BLaER1 (cell line): ENCODE data around the gene CEACAM5.
A peak's percentile ranks its signal among the peaks of the same experiment; 100 is the strongest.

Experiments
- H3K27ac ChIP-seq: shearing (Covaris generic); formaldehyde crosslinking; 2 replicates; pipeline ENCODE4 v1.8.1; 2022
- H3K27me3 ChIP-seq: shearing (Covaris generic); formaldehyde crosslinking; 2 replicates; pipeline ENCODE4 v1.8.1; 2022
- H3K36me3 ChIP-seq: shearing (Covaris generic); formaldehyde crosslinking; 2 replicates; pipeline ENCODE4 v1.8.1; 2022
- H3K4me1 ChIP-seq: shearing (Covaris generic); formaldehyde crosslinking; 2 replicates; pipeline ENCODE4 v1.8.1; 2022
- H3K4me2 ChIP-seq: shearing (Covaris generic); formaldehyde crosslinking; 2 replicates; pipeline ENCODE4 v1.8.1; 2022
- H3K4me3 ChIP-seq: shearing (Covaris generic); formaldehyde crosslinking; 2 replicates; pipeline ENCODE4 v1.8.1; 2022
- H3K9ac ChIP-seq: shearing (Covaris generic); formaldehyde crosslinking; 2 replicates; pipeline ENCODE4 v1.8.1; 2022
- H3K9me3 ChIP-seq: shearing (Covaris generic); formaldehyde crosslinking; 2 replicates; pipeline ENCODE4 v1.8.1; 2022
- H4K20me1 ChIP-seq: shearing (Covaris generic); formaldehyde crosslinking; 2 replicates; pipeline ENCODE4 v1.8.1; 2022
- Cebpa-rat ChIP-seq: shearing (Covaris generic); IDR thresholded peaks from 2 replicates; pipeline ENCODE4 v1.8.1; 2022

The CEACAM5 gene

GRCh38 chr19:41690801-41691065 lies 17.7 kb upstream of the CEACAM5 start:
- no peaks in the 10 kb centered on the region for H3K9me3 ChIP-seq
- H3K9ac ChIP-seq = no peak overlapping the region
- H4K20me1 ChIP-seq = peaks cover 1% of the 10 kb centered on the region; the same call in 1 of the 2 replicates
- H3K27ac ChIP-seq = no peak overlapping the region
- peaks cover 42% of the 10 kb centered on the region for H3K4me1 ChIP-seq
- H3K4me3 ChIP-seq = no peak overlapping the region
- no peaks in the 10 kb centered on the region for H3K36me3 ChIP-seq
- H3K4me2 ChIP-seq = peak overlapping the region; percentile 18
- no peak for TF ChIP-seq Cebpa-rat
- H3K27me3 ChIP-seq = no peaks in the 10 kb centered on the region

GRCh38 chr19:41691268-41691970 lies 17.0 kb upstream of the CEACAM5 start:
- Histone ChIP-seq H3K36me3 (no peaks in the 10 kb centered on the region), H3K27ac (no peak overlapping the region), H3K9me3 (no peaks in the 10 kb centered on the region), H3K4me2 (peak overlapping the region; percentile 18; the same call in 1 of the 2 replicates), H3K27me3 (no peaks in the 10 kb centered on the region), H4K20me1 (peaks cover 6% of the 10 kb centered on the region; the same call in 1 of the 2 replicates), H3K9ac (no peak overlapping the region), H3K4me1 (peaks cover 42% of the 10 kb centered on the region), H3K4me3 (no peak overlapping the region)
- TF ChIP-seq Cebpa-rat = no peak

- Histone ChIP-seq H3K9me3 (no peaks in the 10 kb centered on the region), H3K27me3 (no peaks in the 10 kb centered on the region)
These were observed 14.2 kb upstream of the CEACAM5 start for GRCh38 chr19:41694196-41694595.

GRCh38 chr19:41694831-41695635 lies 13.4 kb upstream of the CEACAM5 start:
- Histone ChIP-seq H3K9me3 (no peaks in the 10 kb centered on the region), H3K36me3 (no peaks in the 10 kb centered on the region), H3K4me3 (no peak overlapping the region), H3K27ac (no peak overlapping the region), H4K20me1 (peaks cover 17% of the 10 kb centered on the region; the same call in 1 of the 2 replicates), H3K4me2 (no peak overlapping the region), H3K4me1 (peaks cover 18% of the 10 kb centered on the region), H3K9ac (no peak overlapping the region), H3K27me3 (no peaks in the 10 kb centered on the region)
- TF ChIP-seq Cebpa-rat = no peak

More at GRCh38 chr19:41694196-41694595, 14.2 kb upstream of the CEACAM5 start:
- Histone ChIP-seq H4K20me1 (peaks cover 17% of the 10 kb centered on the region; the same call in 1 of the 2 replicates), H3K36me3 (no peaks in the 10 kb centered on the region), H3K4me2 (no peak overlapping the region), H3K27ac (no peak overlapping the region), H3K4me1 (peaks cover 26% of the 10 kb centered on the region), H3K4me3 (no peak overlapping the region), H3K9ac (no peak overlapping the region)
- no peak for TF ChIP-seq Cebpa-rat

GRCh38 chr19:41695745-41696144 lies 12.7 kb upstream of the CEACAM5 start:
- H3K36me3 ChIP-seq = no peaks in the 10 kb centered on the region
- H4K20me1 ChIP-seq = peaks cover 17% of the 10 kb centered on the region; the same call in 1 of the 2 replicates
- no peak overlapping the region for H3K27ac ChIP-seq
- H3K9ac ChIP-seq = no peak overlapping the region
- no peaks in the 10 kb centered on the region for H3K27me3 ChIP-seq
- TF ChIP-seq Cebpa-rat = no peak
- no peaks in the 10 kb centered on the region for H3K9me3 ChIP-seq
- no peak overlapping the region for H3K4me3 ChIP-seq
- peaks cover 15% of the 10 kb centered on the region for H3K4me1 ChIP-seq
- H3K4me2 ChIP-seq = no peak overlapping the region

GRCh38 chr19:41696402-41697197 lies 11.8 kb upstream of the CEACAM5 start:
- Histone ChIP-seq H3K4me2 (no peak overlapping the region), H3K4me3 (no peak overlapping the region), H4K20me1 (peaks cover 17% of the 10 kb centered on the region; the same call in 1 of the 2 replicates), H3K9me3 (no peaks in the 10 kb centered on the region), H3K27ac (no peak overlapping the region), H3K36me3 (no peaks in the 10 kb centered on the region), H3K4me1 (0 out of 2 replicates have a peak, but pooled peaks cover 8% of the 10 kb centered on the region), H3K9ac (no peak overlapping the region), H3K27me3 (no peaks in the 10 kb centered on the region)
- no peak for TF ChIP-seq Cebpa-rat

GRCh38 chr19:41697198-41697855 lies 11.1 kb upstream of the CEACAM5 start:
- Histone ChIP-seq H3K9me3 (no peaks in the 10 kb centered on the region), H3K4me2 (no peak overlapping the region), H3K27ac (no peak overlapping the region), H3K27me3 (no peaks in the 10 kb centered on the region), H3K4me3 (no peak overlapping the region), H4K20me1 (peaks cover 17% of the 10 kb centered on the region; the same call in 1 of the 2 replicates), H3K9ac (no peak overlapping the region), H3K4me1 (0 out of 2 replicates have a peak, but pooled peaks cover 5% of the 10 kb centered on the region), H3K36me3 (no peaks in the 10 kb centered on the region)
- TF ChIP-seq Cebpa-rat = no peak

- TF ChIP-seq Cebpa-rat = no peak
- Histone ChIP-seq H3K27me3 (0 out of 2 replicates have a peak, but pooled peaks cover 1% of the 10 kb centered on the region), H3K4me1 (0 out of 2 replicates have a peak, but pooled peaks cover 5% of the 10 kb centered on the region), H3K4me3 (no peak overlapping the region), H3K36me3 (no peaks in the 10 kb centered on the region), H4K20me1 (peaks cover 17% of the 10 kb centered on the region; the same call in 1 of the 2 replicates), H3K9me3 (no peaks in the 10 kb centered on the region), H3K9ac (no peak overlapping the region), H3K27ac (no peak overlapping the region), H3K4me2 (no peak overlapping the region)
These were observed 9.6 kb upstream of the CEACAM5 start for GRCh38 chr19:41698746-41699230.
